Natural killer cell (primary cell): ENCODE data around the gene DDOST. TPM values are rescaled to one million over a fixed set of nuclear protein-coding genes. Genes with fewer than 3 reads are reported as not detected.
A peak's percentile ranks its signal among the peaks of the same experiment; 100 is the strongest.

Experiments
- ATAC-seq, 3 donors: fragments of 150-1000 bp in 2 of 3; fragments of 200-7000 bp in 1 of 3; cut with Tn5 transposase; 1 replicate in 1 of 3; 2 replicates in 2 of 3; pipeline ENCODE4 v1.10.0; 2021; ENCODE audit warnings: mild to moderate bottlenecking in 2 of 3, moderate library complexity in 2 of 3
- DNase-seq, 2 donors: peaks; one replicate each; pipeline versions ENCODE4 v3.0.0 to v3.0.0-alpha.2; 2013 to 2021; ENCODE audit warnings: mixed read lengths in 1 of 2
- H3K27ac ChIP-seq: one replicate; pipeline ENCODE4 v1.5.1; 2013; ENCODE audit warnings: mild to moderate bottlenecking, low read length
- H3K27me3 ChIP-seq: one replicate; pipeline ENCODE4 v1.6.1; 2013; ENCODE audit warnings: low read length; ENCODE audit not compliant: control insufficient read depth, insufficient read depth
- H3K36me3 ChIP-seq: one replicate; pipeline ENCODE4 v1.6.1; 2013; ENCODE audit warnings: low read length; ENCODE audit not compliant: control insufficient read depth, insufficient read depth
- H3K4me1 ChIP-seq: one replicate; pipeline ENCODE4 v1.6.1; 2013; ENCODE audit warnings: low read length; ENCODE audit not compliant: control insufficient read depth, insufficient read depth
- H3K4me3 ChIP-seq: one replicate; pipeline ENCODE4 v1.5.1; 2013; ENCODE audit warnings: low read length
- H3K9me3 ChIP-seq: one replicate; pipeline ENCODE4 v1.6.1; 2013; ENCODE audit warnings: low read length; ENCODE audit not compliant: control insufficient read depth, insufficient read depth
- H3K27ac Mint-ChIP-seq, 2 donors: one replicate each; pipeline ENCODE4 v1.8.0; 2022; ENCODE audit warnings: mild to moderate bottlenecking in 2 of 2, mixed read lengths in 2 of 2, moderate library complexity in 1 of 2
- H3K27me3 Mint-ChIP-seq, 2 donors: one replicate each; pipeline ENCODE4 v1.8.0; 2022; ENCODE audit warnings: low read depth in 2 of 2, mixed read lengths in 2 of 2
- H3K36me3 Mint-ChIP-seq: one replicate; pipeline ENCODE4 v1.8.0; 2022; ENCODE audit warnings: mixed read lengths
- H3K4me1 Mint-ChIP-seq, 2 donors: one replicate each; pipeline ENCODE4 v1.8.0; 2022; ENCODE audit warnings: mixed read lengths in 2 of 2
- H3K4me3 Mint-ChIP-seq: one replicate; pipeline ENCODE4 v1.8.0; 2022; ENCODE audit warnings: mild to moderate bottlenecking, moderate library complexity, mixed read lengths
- H3K9me3 Mint-ChIP-seq, 2 donors: one replicate each; pipeline ENCODE4 v1.8.0; 2022; ENCODE audit warnings: mixed read lengths in 2 of 2
- WGBS: methylation state at CpG from one replicate; pipeline ENCODE4 v1.1.7; 2013; ENCODE audit warnings: missing lambda C conversion rate; ENCODE audit not compliant: insufficient coverage; 5-methylcytosine and 5-hydroxymethylcytosine counted together
- intact Hi-C: fragments of 100-400 bp; cut with micrococcal nuclease; formaldehyde crosslinking; loops from one replicate; pipeline ENCODE4 v1.14.2; 2022
- total RNA-seq, 4 donors: library from RNA; stranded (reverse); fragments of 120-200 nt in 1 of 4; gene quantifications; one replicate each; pipeline versions ENCODE4 v1.2.3 to v1.2.4, GENCODE V29; 2013 to 2022
- TF ChIP-seq, protein P1 (sequence below): fragments of 200-600 bp; IDR thresholded peaks from one replicate; pipeline ENCODE4 v1.8.0; 2022; ENCODE audit warnings: antibody characterized with exemption

Gene DDOST
- total RNA-seq, 3 donors from 2014 or later (not counting 1 experiment from before 2014, with no cell fraction given), result 137 to 158 (median 153) TPM

DNA sequence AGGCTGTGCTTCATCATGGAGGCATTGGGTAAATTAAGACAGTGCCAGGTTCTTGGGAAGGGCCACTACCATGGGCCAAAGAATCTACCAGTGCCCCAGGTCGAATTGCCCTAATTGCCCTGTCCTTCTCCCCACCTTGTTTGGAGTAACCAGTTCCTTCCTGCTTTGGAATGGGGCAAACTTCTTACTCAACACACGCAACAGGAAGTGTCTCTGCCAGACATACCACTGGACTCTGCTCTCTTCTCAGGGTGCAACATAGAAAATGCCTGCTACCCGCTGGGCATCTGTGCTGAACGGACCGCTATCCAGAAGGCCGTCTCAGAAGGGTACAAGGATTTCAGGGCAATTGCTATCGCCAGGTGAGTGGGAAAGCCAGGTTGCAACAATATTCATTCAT lies 56.5 kb downstream of the DDOST start:
- TF ChIP-seq, protein P1, sequence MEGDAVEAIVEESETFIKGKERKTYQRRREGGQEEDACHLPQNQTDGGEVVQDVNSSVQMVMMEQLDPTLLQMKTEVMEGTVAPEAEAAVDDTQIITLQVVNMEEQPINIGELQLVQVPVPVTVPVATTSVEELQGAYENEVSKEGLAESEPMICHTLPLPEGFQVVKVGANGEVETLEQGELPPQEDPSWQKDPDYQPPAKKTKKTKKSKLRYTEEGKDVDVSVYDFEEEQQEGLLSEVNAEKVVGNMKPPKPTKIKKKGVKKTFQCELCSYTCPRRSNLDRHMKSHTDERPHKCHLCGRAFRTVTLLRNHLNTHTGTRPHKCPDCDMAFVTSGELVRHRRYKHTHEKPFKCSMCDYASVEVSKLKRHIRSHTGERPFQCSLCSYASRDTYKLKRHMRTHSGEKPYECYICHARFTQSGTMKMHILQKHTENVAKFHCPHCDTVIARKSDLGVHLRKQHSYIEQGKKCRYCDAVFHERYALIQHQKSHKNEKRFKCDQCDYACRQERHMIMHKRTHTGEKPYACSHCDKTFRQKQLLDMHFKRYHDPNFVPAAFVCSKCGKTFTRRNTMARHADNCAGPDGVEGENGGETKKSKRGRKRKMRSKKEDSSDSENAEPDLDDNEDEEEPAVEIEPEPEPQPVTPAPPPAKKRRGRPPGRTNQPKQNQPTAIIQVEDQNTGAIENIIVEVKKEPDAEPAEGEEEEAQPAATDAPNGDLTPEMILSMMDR, result no peak
- ATAC-seq, result no peak
- no peak overlapping the region for H3K27ac ChIP-seq

DNA sequence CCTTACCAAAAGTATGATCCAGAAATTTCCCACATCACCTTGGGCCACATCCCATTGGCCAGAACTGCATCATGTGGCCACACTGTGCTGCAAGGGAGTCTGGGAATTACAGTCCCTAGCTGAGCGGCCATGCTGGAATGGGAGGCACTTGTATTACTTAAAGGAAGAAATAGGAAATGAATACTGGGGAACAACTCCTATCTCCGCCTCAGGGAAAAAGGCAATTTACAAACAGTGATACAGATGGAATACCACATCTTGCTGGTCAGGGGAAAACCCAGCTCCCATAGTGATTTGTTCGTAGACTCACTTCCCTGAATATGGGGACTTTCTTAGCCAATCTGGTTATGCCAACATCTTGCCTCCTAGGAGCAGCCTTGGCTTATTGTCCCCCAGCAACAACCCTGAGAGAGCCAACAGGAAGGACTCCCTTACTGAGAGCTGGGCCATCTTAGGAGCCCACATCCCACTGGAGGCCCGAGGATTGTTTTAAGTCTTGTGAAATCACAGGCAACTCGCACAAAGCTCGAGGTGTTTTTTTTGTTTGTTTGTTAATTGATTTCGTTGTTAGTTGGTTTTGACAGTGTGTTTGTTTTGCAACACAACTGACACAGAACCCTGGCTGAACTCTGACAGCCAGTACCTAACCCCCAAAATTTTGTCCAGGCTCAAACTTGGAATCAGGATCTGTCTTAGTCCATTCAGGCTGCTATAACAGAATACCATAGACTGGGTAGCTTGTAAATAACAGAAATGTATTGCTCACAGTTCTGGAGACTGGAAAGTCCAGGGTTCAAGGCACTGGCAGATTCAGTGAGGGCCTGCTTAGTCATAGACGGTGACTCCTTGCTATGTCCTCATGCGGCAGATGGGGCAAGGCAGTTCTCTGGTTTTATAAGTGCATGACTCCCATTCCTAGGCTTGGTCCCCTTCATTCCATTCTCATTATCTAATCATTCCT lies 57.4 kb downstream of the DDOST start:
- WGBS, result 85% methylated on average over 9 of the region's 9 CpGs
- no peaks in the 10 kb centered on the region for H3K9me3 ChIP-seq
- DNase-seq (no peak), ATAC-seq (peak in 1 of 3 donors; percentile 43)
- H3K4me3 ChIP-seq, result no peak overlapping the region
- Mint-ChIP-seq H3K4me1 (no peaks in the 10 kb centered on the region), H3K27me3 (peaks cover 5 to 10% of the 10 kb centered on the region in 2 donors), H3K27ac (no peak overlapping the region), H3K9me3 (no peaks in the 10 kb centered on the region), H3K4me3 (no peak overlapping the region), H3K36me3 (no peaks in the 10 kb centered on the region)
- no peak overlapping the region for H3K27ac ChIP-seq
- no peaks in the 10 kb centered on the region for H3K4me1 ChIP-seq
- no peaks in the 10 kb centered on the region for H3K36me3 ChIP-seq
- TF ChIP-seq, protein P1, result no peak
- intact Hi-C loops, result no loop called here
- no peaks in the 10 kb centered on the region for H3K27me3 ChIP-seq

More for the DNA sequence above, 56.5 kb downstream of the DDOST start:
- H3K9me3 ChIP-seq, result no peaks in the 10 kb centered on the region
- peaks cover 3 to 5% of the 10 kb centered on the region in 2 donors for H3K27me3 Mint-ChIP-seq
- no peaks in the 10 kb centered on the region for H3K4me1 ChIP-seq
- H3K4me3 Mint-ChIP-seq, result no peak overlapping the region
- no peak overlapping the region for H3K4me3 ChIP-seq
- H3K27me3 ChIP-seq, result no peaks in the 10 kb centered on the region
- intact Hi-C loops, result no loop called here
- no peaks in the 10 kb centered on the region for H3K36me3 Mint-ChIP-seq
- no peaks in the 10 kb centered on the region for H3K4me1 Mint-ChIP-seq
- no peak for DNase-seq
- no peaks in the 10 kb centered on the region for H3K36me3 ChIP-seq
- no peaks in the 10 kb centered on the region for H3K9me3 Mint-ChIP-seq
- WGBS, result 77% methylated on average over 7 of the region's 7 CpGs
- H3K27ac Mint-ChIP-seq, result no peak overlapping the region

DNA sequence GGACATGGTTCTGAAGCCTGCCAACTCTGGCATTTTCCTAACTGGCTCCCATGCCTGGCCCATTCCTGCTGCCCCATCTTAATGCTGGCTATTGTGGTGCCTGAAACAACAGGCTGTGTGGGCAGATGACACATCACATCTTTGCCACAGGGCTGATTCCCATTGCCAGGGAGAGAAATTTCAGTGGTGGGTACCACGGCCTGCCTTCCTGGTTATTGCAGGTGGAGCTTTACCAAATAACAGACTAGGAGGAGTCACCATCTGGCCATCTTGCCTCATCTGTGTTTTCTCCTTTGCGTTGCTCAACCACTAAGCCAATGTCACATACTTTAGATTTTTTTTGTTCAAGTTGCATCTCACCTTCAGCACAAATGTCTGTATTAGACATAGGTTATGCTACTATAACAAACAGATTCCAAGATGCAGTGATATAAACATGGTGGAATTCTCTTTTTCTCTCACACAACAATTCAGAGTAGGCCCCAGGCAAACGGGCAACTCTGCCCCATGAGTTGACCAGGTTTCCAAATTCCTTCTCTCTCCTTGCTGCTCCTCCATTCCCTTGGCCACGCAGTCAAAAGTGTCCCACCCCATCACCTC lies 58.2 kb downstream of the DDOST start:
- Mint-ChIP-seq H3K27me3 (peaks cover 7 to 14% of the 10 kb centered on the region in 2 donors), H3K4me1 (no peaks in the 10 kb centered on the region)
- WGBS, result 85% methylated on average over 3 of the region's 4 CpGs

More for the DNA sequence above, 58.2 kb downstream of the DDOST start:
- Mint-ChIP-seq H3K4me3 (no peak overlapping the region), H3K27ac (no peak overlapping the region), H3K9me3 (no peaks in the 10 kb centered on the region), H3K36me3 (no peaks in the 10 kb centered on the region)
- intact Hi-C loops, result no loop called here
- Histone ChIP-seq H3K27ac (no peak overlapping the region), H3K4me1 (no peaks in the 10 kb centered on the region), H3K27me3 (no peaks in the 10 kb centered on the region), H3K9me3 (no peaks in the 10 kb centered on the region), H3K4me3 (no peak overlapping the region), H3K36me3 (no peaks in the 10 kb centered on the region)
- no peak for DNase-seq
- no peak for ATAC-seq
- TF ChIP-seq, protein P1, result no peak

Other genes with a start within 250 kb of the DDOST start
- gene CAMK2N1, start 175.2 kb downstream of the DDOST start, total RNA-seq, result 1 to 10 TPM; 1.6 to 2.6 (median 1.6) TPM
- 10 to 100 TPM; 21.0 to 29.5 (median 28.8) TPM for gene MUL1, start 153.2 kb downstream of the DDOST start, total RNA-seq
- gene FAM43B, start 108.8 kb downstream of the DDOST start, total RNA-seq, result not detected
- 1 to 10 TPM in 2 of 3 donors, not detected in 1; 1.4 to 5.3 TPM for gene CDA, start 72.3 kb downstream of the DDOST start, total RNA-seq
- gene PINK1, start 27.9 kb downstream of the DDOST start, total RNA-seq, result 10 to 100 TPM; 10.8 to 16.2 (median 15.0) TPM
- not detected for gene KIF17, start 56.6 kb upstream of the DDOST start, total RNA-seq
- not detected for gene SH2D5, start 71.3 kb upstream of the DDOST start, total RNA-seq
- 100 to 1,000 TPM; 243 to 296 (median 274) TPM for gene HP1BP3, start 125.9 kb upstream of the DDOST start, total RNA-seq